COR-L47 (cell line): ENCODE results near the gene MAOB.
A peak's percentile ranks its signal among the peaks of the same experiment; 100 is the strongest.
"Not testable (repeated sequence)": the region's sequence is repeated elsewhere in the genome, so short reads cannot be mapped to it uniquely, and the experiment has no call there.

Experiments used
- DNase-seq: peaks from one replicate; lab custom pipeline; 2025; lab: John Stamatoyannopoulos, UW

The MAOB gene

GRCh38 chrX:43753637-43754036, 128.6 kb downstream of the MAOB start:
- DNase-seq: no peak

- DNase-seq: peak; percentile 42
Measured at GRCh38 chrX:43750248-43750676, 132.0 kb downstream of the MAOB start.

- no peak for DNase-seq
Measured at GRCh38 chrX:43747476-43747875, 134.8 kb downstream of the MAOB start.

DNA sequence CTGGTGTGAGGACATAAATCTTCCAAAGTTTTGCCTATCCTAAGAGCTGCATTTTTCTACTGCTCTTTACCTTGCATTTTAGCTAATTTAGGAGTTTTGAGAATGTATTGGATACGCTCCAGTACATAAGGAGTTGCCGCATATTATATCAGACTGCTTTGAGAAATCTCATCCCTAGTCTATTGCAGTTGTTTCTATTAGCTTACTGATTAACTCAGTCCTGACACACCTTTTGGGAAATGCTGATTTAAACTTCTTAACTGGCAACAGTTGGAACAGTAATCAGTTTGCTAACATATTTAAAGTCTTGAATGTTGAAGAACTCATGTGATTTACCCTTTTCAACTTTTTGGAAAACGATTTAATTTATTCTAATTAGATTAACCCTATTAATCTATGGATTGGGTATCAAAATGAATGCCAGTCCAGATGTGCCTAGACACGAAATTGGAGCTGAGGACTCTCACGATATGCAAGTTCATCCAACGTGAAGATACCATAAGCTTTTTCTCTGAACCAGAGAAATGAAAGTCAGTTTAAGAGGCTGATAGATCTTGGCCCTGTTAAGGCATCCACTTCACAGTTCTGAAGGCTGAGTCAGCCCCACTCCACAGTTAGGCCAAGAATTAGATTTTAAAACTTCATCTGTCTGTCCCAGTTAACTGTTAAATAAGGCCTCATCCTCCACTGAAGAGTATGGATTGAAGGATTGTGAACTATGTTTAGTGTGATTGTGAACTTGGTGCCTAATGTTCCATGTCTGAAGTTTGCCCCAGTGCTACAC, 136.1 kb downstream of the MAOB start:
- DNase-seq: no peak

DNA sequence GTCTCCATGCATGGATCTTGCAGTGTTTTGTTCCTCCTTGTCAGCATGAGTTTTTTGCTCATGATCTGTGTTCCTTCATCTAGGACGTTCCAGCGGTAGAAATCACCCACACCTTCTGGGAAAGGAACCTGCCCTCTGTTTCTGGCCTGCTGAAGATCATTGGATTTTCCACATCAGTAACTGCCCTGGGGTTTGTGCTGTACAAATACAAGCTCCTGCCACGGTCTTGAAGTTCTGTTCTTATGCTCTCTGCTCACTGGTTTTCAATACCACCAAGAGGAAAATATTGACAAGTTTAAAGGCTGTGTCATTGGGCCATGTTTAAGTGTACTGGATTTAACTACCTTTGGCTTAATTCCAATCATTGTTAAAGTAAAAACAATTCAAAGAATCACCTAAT, 138.0 kb downstream of the MAOB start:
- DNase-seq: no peak

- DNase-seq: no peak
Measured at GRCh38 chrX:43743100-43743822, 139.0 kb downstream of the MAOB start.

- DNase-seq: no peak
Measured at GRCh38 chrX:43741843-43742573, 140.2 kb downstream of the MAOB start.

GRCh38 chrX:43735957-43736356, 146.3 kb downstream of the MAOB start:
- DNase-seq: no peak

DNA sequence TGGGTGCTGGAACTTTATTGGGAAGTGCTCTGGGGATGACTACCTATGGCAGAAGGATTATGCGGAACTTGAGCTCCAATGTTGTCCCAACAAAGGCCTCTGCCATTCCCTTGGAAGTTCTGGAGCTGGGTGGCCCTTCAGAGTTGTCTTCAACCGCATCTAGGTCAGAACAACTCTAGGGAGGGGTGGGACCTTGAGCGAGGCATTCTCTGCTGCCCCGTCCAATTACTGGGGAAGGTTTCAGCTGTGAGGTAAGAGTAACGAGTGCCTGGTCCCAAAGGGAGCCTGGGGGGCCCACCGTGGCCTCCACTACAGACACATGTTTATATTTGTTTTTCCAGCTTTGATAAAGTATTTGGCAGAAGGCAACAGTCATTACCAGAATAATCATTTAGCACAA, 146.7 kb downstream of the MAOB start:
- no peak for DNase-seq

GRCh38 chrX:43734444-43734843, 147.8 kb downstream of the MAOB start:
- DNase-seq: no peak

DNA sequence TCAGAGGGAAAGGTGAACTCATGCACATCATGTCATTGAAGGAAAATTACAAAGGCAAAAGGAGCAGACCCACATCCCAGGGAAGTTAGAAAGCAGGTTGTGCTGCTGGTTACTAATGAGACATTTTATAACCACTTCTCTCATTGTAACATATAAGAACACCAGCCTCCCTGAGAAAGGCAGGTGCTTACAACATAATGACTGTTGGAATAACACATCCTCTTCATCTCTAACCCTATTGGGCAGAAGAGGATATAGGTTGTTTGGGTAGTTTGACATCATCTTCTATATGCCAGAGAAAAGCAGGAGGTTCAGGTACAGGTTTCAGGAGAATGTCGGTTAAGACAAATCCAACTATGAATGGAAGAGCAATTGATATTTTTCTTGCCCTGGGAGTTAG, 148.6 kb downstream of the MAOB start:
- DNase-seq: no peak

DNA sequence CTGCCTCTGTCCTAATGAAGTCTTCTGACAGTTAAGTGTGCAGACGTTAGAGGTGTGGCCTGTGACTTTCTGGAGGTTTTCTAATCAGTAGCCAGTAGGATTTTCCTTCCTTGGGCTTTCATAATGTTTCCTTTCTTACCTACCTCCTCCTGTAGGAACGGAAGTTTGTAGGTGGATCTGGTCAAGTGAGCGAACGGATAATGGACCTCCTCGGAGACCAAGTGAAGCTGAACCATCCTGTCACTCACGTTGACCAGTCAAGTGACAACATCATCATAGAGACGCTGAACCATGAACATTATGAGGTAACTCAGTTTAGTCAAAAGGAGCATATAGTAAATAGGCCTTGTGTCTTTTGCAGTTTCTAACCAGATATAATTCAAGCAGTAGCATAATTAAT, 151.2 kb downstream of the MAOB start:
- DNase-seq: no peak

DNA sequence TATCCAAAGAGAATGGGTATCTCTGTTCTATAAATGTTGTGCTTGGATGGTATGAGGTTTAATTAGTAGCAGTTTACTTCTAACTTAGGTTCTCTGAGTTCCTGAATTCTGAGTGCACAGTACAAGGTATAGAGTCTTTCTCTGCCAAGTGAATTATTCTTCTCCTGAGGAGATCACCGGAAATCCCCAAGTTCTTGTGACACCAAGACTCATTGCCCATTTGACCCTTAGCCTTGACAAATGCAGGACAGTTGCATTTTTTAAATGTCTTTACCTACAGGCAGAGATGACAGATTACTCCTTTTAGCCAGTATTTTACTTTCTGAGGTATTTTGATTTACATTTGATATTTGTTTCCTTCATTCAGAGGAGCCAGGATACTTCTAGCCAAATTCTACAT, 153.3 kb downstream of the MAOB start:
- no peak for DNase-seq

DNA sequence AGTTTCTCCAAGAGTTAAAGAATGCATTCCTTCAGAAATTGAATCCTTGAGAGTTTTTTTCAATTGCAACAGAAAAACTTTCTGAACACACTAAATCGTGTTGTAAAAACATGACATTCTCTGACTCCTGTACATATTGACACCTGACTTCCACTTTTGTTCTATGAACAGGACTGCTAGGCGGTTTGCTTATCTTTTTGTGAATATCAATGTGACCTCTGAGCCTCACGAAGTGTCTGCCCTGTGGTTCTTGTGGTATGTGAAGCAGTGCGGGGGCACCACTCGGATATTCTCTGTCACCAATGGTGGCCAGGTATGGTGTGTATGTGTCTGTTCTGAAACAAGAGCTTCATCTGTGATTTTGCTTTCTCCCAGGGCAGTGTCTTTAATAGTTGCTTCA, 154.2 kb downstream of the MAOB start:
- DNase-seq: no peak

- not testable (repeated sequence) for DNase-seq
Measured at GRCh38 chrX:43727254-43727653, 155.0 kb downstream of the MAOB start.

GRCh38 chrX:43725227-43725626, 157.0 kb downstream of the MAOB start:
- DNase-seq: not testable (repeated sequence)

- DNase-seq: no peak
Measured at GRCh38 chrX:43720961-43721360, 161.3 kb downstream of the MAOB start.

DNA sequence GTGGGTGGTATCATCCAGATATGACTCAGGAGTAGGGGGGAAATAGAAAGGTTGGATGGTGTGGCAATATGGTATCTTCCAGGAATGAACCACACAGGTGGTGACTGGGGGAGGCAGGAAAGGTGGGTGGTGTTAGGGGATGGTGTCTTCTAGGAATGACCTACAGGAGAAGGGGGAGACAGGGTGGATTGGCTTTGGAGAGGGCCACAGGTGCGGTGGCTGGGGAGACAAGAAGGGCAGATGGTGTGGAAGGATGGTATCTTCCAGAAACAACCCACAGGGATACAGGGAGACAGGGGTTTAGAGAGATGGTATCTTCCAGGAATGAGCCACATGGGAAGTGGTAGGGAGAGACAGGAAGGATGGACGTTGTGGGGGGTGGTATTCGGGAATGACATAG, 162.2 kb downstream of the MAOB start:
- no peak for DNase-seq

GRCh38 chrX:43718956-43719355, 163.3 kb downstream of the MAOB start:
- DNase-seq: no peak

- DNase-seq: no peak
Measured at GRCh38 chrX:43718546-43718945, 163.7 kb downstream of the MAOB start.

DNA sequence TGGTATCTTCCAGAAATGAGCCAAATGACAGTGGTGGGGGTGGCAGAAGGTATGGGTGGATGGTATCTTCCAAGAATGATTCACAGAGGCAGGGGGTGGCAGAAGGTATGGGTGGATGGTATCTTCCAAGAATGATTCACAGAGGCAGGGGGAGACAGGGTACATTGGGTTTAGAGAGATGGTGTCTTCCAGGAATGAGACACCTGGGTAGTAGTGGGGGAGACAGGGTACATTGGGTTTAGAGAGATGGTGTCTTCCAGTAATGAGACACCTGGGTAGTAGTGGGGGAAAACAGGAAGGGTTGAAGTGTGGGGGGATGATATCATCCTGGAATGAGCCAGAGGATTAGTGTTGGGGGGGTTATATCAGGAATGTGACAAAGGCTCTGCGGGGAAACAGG, 164.2 kb downstream of the MAOB start:
- no peak for DNase-seq

- DNase-seq: no peak
Measured at GRCh38 chrX:43717161-43717560, 165.1 kb downstream of the MAOB start.

- no peak for DNase-seq
Measured at GRCh38 chrX:43716696-43717095, 165.6 kb downstream of the MAOB start.
